Astrocyte of the cerebellum (primary cell): ENCODE data around the gene SREK1IP1.

Experiments used
- DNase-seq: peaks from one replicate; pipeline ENCODE4 v3.0.0-alpha.2; 2011; ENCODE audit warnings: low read depth
- H3K4me3 ChIP-seq: 2 replicates; pipeline ENCODE4 v1.5.1; 2011; ENCODE audit warnings: mild to moderate bottlenecking, low read depth, low read length, moderate library complexity
- CTCF ChIP-seq: IDR thresholded peaks from 2 replicates; pipeline ENCODE4 v1.5.1; 2012; ENCODE audit warnings: low read length, low read depth, moderate library complexity, mild to moderate bottlenecking; ENCODE audit errors: missing control alignments
- in situ Hi-C: cut with HindIII; loops from 2 replicates; pipeline ENCODE4 v1.10.0; 2017; ENCODE audit warnings: low sequenced_read_pairs

Gene SREK1IP1

DNA sequence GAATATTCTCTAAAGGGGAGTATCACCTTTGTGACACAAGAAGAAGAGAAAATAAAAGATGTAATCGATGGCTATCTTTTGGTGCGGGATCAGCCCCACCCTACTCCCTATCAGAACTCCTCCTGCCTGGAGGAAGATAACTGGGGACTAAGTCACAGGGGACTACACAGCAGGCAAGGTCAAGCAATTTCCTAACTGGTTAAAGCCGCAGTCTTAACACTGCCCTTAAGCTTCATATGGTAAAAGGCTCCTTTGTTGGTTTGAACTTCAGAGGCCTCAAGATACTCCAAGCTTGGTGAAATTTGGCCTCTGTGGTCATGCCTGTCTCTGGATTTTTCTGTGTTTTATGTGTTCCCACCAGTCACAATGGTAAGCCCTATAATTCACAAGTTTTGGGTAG is 79.5 kb downstream of the SREK1IP1 start:
- DNase-seq, result no peak
- H3K4me3 ChIP-seq, result no peak overlapping the region
- in situ Hi-C loops, result no loop called here
- TF ChIP-seq CTCF, result no peak

- no peak overlapping the region for H3K4me3 ChIP-seq
- in situ Hi-C loops, result no loop called here
- no peak for TF ChIP-seq CTCF
- DNase-seq, result no peak
These were observed 80.1 kb downstream of the SREK1IP1 start for GRCh38 chr5:64688391-64688790.

DNA sequence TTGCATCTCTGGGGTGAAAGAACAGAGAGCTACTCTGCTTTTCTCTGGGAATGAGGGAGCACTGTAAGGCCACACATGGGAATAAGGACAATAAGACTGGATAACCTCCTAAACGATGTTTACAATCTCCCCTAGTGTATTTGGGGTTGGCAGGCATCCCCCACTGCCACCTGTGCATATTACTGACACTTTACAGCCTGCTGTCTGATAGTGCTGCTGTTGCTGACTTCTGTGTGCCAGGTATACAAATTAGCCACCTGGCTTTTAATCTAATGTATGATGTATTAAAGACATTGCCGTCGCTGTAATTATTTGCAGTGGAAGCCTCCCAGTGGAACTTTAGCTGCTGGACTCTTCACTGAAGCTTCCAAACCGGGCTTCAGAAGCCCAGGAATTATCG is 82.6 kb downstream of the SREK1IP1 start:
- no peak overlapping the region for H3K4me3 ChIP-seq
- no peak for DNase-seq
- no peak for TF ChIP-seq CTCF
- in situ Hi-C loops, result no loop called here

DNA sequence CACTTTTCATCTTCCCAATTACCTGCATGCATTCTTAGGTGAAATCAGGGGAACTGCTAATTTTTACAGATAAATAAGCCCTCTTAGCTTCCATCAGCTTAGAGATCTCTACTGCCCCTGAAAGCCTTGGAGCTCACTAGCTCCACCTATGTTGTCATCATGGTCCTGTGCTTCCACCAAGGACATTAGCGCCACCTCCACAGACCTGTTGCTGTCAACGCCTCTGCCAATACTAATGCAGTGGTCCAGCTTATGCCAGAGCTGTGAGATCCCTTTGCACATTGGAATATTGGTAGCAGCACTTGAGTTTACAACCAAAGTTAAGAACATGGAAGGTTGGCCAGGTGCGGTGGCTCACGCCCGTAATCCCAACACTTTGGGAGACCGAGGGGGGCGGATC is 85.9 kb downstream of the SREK1IP1 start:
- DNase-seq, result no peak
- no peak overlapping the region for H3K4me3 ChIP-seq
- TF ChIP-seq CTCF, result no peak
- in situ Hi-C loops, result no loop called here

DNA sequence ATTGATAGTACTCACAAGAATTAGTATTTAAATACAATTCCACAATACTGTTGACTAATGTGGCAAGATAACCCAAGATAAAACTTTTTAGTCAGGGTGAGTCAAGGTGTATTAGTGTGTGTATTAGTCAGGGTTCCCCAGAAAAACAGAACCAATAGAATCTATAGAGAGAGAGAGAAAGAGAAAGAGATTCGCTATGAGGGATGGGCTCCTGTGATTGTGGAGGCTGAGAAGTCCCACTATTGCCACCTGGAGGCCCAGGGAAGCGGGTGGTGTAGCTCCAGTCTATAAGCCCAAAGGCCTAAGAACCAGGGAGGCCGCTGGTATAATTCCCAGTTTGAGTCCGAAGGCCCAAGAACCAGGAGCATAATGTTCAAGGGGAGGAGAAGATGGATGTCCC is 88.2 kb downstream of the SREK1IP1 start:
- DNase-seq, result no peak
- in situ Hi-C loops, result no loop called here
- no peak for TF ChIP-seq CTCF
- no peak overlapping the region for H3K4me3 ChIP-seq

DNA sequence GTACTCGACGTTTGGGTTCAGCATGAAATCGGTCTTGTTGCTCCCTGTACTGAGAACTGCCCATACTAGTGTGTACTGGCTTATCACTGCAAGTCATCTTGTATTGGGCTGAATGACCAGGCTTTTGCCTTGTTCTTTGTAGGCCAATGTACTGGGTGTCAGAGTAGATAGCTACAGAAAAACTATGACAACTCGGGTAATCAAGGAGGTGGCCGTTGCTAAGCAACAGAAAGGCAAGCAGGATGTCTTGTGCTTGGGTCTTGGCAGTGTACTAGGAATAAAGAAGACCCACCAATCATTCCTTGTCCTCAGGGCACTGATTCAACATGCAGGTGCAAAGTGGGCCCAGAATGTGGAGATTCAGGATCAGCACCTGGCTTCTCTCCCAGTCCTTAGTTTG is 90.1 kb downstream of the SREK1IP1 start:
- H3K4me3 ChIP-seq, result no peak overlapping the region
- TF ChIP-seq CTCF, result no peak
- in situ Hi-C loops, result no loop called here
- DNase-seq, result no peak

GRCh38 chr5:64671678-64672077 is 96.8 kb downstream of the SREK1IP1 start:
- in situ Hi-C loops, result no loop called here
- no peak for TF ChIP-seq CTCF
- H3K4me3 ChIP-seq, result no peak overlapping the region
- no peak for DNase-seq
